Measurements from ENCODE around the gene JOSD2.

The JOSD2 gene

GRCh38 chr19:50517704-50518075 is 6.7 kb upstream of the JOSD2 start:
- H3K4me3 ChIP-seq (ENCODE audit: low read depth, low read length), result no peak overlapping the region
- TF ChIP-seq CTCF (IDR thresholded peaks at IDR 0.05; ENCODE audit: borderline replicate concordance, insufficient read depth, low read depth, low read length), result no peak

- TF ChIP-seq CTCF (IDR thresholded peaks at IDR 0.05; ENCODE audit: borderline replicate concordance, insufficient read depth, low read depth, low read length), result no peak
- H3K4me3 ChIP-seq (ENCODE audit: low read depth, low read length), result no peak overlapping the region
Measured at GRCh38 chr19:50516964-50517703, 6.1 kb upstream of the JOSD2 start.

DNA sequence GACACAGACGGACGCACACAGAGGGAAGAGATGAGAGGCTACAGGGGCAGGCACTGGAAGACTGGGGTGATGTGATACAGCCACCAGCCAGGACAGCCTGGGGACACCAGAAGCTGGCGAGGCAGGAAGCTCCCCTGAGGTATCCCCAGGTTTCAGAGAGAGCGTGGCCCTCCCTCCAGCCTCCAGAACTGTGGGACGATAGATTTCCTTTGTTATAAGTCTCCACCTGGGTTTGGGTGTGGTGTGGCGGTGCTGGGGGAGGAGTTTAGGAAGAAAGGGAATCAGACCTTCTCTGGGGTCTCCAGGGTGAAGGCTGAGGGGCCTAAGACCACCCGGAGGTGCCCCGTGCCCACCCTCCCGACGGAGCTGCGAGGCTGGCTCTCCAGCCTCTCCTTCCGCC is 5.5 kb upstream of the JOSD2 start:
- H3K4me3 ChIP-seq (ENCODE audit: low read depth, low read length), result no peak overlapping the region

DNA sequence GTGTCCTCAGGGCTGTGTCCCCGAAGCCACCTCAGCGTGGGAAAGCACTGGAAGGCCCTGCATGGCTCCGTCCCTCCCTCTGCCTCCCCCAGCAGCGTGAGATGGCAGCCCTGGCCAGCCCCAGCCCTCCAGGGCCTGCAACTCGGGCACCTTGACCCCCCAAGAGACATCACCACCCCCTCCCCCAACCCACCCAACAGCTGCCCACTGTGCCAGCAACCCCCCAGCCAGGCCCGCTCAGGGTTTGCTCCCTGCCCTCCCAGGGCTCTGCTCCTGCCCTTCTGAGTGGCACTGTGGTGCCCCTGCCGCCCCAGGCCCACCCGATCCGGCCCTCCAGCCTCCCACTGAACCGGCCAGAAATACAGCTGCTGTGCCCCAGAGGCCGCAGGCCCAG is 4.2 kb upstream of the JOSD2 start:
- no peak overlapping the region for H3K4me3 ChIP-seq (ENCODE audit: low read depth, low read length)
- no peak for TF ChIP-seq CTCF (IDR thresholded peaks at IDR 0.05; ENCODE audit: borderline replicate concordance, insufficient read depth, low read depth, low read length)

More for the DNA sequence above, 5.5 kb upstream of the JOSD2 start:
- TF ChIP-seq CTCF (IDR thresholded peaks at IDR 0.05; ENCODE audit: borderline replicate concordance, insufficient read depth, low read depth, low read length), result no peak

- no peak overlapping the region for H3K4me3 ChIP-seq (ENCODE audit: low read depth, low read length)
- no peak for TF ChIP-seq CTCF (IDR thresholded peaks at IDR 0.05; ENCODE audit: borderline replicate concordance, insufficient read depth, low read depth, low read length)
Measured at GRCh38 chr19:50514346-50515167, 3.6 kb upstream of the JOSD2 start.

GRCh38 chr19:50513746-50514345 is 2.9 kb upstream of the JOSD2 start, which contains the start of gene ASPDH:
TSS of gene ASPDH (minus strand) at chr19:50513913. CDS start at chr19:50513823, 90 bp downstream.
- TF ChIP-seq CTCF (IDR thresholded peaks at IDR 0.05; ENCODE audit: borderline replicate concordance, insufficient read depth, low read depth, low read length), result no peak
- H3K4me3 ChIP-seq (ENCODE audit: low read depth, low read length), result no peak within 1 kb of the TSS
